ENCODE measurements around the gene RRP36. TPM values are rescaled to one million over a fixed set of nuclear protein-coding genes. Genes with fewer than 3 reads are reported as not detected.

Gene RRP36
- total and polyA plus RNA-seq, 2 of the 8 experiments (the other 6 are each of a cell fraction or from before 2014, with no cell fraction given) = 33.9 to 92.3 TPM

GRCh38 chr6:43016943-43017334 lies 4.5 kb upstream of the RRP36 start (continued):
- TF ChIP-seq CHD7 (IDR thresholded peaks at IDR 0.05; ENCODE audit: insufficient replicate concordance, low read length) = no peak
- no peak for TF ChIP-seq POU5F1 (IDR thresholded peaks at IDR 0.05; ENCODE audit: low read depth, low read length)
- TF ChIP-seq TCF12 (IDR thresholded peaks at IDR 0.05; ENCODE audit: low read depth, low read length) = no peak
